Right hindlimb (tissue), 1 donor: ENCODE measurements around the gene TLX2.
"Not testable (repeated sequence)": the region's sequence is repeated elsewhere in the genome, so short reads cannot be mapped to it uniquely, and the experiment has no call there.

Experiments
- DNase-seq: peaks from one replicate; pipeline ENCODE4 v3.0.0-alpha.2; 2018

The TLX2 gene

DNA sequence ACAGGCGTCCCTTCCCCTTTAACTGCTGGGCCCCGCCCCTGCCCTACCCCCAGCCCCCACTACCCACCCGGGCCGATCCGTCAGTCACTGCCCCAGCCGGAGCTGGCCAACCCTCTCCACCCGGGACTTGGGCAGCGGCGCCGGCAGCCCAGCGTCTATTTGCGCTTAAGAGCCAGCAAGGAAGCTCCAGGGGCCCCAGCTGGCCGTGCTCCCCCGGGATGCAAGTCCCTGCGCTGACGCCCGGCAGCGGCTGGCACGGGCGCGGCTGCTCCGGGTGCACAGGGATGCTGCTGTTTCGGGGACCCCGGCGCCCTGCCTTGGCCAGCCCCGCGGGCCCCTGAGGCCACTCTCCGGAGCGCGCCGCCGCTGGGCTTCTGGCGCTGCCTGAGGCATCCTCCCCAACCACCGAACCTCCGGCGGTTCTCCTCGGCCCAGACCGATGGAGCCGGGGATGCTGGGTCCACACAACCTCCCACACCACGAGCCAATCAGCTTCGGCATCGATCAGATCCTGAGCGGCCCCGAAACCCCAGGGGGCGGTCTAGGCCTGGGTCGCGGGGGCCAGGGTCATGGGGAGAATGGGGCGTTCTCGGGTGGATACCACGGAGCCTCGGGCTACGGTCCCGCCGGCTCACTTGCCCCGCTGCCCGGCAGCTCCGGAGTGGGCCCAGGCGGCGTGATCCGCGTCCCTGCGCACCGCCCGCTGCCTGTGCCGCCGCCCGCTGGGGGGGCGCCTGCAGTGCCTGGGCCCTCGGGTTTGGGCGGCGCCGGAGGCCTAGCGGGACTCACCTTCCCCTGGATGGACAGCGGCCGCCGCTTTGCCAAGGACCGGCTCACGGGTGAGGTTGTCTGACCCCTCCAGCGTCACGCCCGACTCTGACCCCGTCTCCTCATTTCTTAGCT is at the start of gene TLX2:
Gene TLX2 (plus strand): TSS at position 83 of the 903 bp plus-strand sequence. CDS start 357 bp downstream, at position 440.
- no peak for DNase-seq

DNA sequence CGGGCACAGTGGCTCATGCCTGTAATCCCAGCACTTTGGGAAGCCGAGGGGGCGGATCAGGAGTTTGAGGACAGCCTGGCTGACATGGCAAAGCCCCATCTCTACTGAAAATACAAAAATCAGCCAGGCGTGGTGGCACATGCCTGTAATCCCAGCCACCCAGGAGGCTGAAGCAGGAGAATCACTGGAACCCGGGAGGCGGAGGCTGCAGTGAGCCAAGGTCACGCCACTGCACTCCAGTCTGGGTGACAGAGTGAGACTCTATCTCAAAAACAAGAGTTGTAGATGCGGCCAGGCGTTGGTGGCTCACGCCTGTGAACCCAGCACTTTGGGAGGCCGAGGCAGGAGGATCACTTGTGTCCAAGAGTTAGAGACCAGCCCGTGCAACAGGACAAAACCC is 43.5 kb upstream of the TLX2 start:
- DNase-seq, result not testable (repeated sequence)

DNA sequence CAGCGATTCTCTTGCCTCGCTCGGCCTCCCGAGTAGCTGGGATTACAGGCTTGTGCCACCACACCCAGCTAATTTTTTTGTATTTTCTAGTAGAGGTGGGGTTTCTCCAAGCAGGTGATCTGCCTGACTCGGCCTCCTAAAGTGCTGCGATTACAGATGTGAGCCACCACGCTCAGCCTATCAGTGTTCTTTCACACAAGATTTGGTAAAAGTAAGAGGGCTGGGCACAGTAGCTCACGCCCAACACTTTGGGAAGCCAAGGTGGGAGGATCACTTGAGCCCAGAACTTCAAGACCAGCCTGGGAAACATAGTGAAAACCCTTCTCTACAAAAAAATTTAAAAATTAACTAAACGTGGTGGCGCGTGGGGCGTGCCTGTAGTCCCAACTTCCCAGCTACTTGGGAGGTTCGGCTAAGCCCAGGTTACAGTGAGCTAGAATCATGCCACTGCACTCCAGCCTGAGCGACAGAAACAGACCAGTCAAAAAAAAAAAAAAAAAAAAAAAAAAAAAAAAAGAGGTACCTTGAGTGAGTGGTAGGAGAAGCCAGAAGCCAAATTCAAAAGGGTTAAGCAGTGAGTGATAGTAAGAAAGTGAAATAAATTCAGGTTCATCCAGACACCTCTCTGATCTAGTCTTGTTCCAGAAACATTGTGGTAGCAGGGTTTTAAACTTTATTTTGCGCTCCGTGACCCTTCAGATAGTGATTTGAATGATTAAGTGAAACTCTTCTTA is 42.8 kb upstream of the TLX2 start:
- DNase-seq, result no peak

DNA sequence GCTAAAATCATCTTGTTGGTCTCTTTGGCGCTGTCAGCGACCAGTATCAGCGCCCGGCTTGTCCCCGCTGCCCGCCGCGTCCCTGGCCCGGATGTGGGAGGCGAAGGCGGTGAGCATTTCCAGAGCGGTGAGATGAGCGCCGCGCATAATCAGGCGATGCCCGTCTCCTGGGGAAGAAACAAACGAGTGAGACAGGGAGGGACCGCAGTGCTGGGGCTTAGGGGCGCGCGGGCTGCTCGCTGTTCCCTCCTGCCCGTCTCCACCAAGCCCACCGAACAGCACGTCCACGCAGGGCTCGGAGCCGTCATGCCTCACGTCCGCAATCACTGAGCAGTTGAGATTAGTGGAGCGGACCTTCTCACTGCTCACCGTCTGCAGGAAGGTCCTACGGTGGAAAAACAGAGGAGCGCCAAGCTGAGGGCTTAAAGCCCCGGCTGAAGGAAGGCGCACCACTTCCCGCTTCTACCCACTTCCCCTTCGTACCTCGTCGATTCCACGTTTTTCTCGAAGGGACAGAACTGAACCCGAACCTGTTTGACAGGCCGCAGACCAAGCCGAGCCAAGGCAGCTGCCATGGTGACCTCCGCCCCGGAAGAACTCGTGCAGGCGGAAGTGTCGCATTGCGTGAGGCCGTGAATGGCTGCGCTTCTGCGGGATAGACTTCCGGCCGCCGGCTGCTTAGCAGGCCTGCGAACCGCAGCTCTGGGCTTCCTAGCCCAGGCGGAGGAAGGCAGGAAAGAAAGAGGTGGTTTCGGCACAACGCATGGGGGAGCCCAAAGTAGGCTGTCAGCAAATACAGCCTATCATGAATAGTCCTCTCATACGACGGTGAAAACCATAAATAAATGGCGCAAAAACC is 41.9 kb upstream of the TLX2 start, which contains the start of gene MRPL53:
Gene MRPL53 (minus strand): TSS at position 595 of the 859 bp plus-strand sequence. CDS start 20 bp downstream, at position 575.
- DNase-seq, result peak; percentile 96

DNA sequence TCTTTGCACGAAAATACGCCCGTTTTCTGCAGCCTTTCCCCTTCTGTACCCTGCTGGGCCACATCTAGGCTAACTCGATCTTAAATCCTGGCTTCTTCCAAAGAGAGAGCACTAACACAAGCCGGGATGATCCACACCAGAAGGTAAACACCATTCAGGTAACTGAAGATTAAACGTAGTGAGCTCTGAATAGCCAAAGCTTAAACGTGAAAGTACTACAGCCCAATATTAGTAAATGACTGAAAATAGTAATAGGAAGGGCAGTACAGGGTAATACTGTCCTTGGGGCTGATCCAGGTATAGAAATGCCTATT is 41.3 kb upstream of the TLX2 start:
- no peak for DNase-seq

DNA sequence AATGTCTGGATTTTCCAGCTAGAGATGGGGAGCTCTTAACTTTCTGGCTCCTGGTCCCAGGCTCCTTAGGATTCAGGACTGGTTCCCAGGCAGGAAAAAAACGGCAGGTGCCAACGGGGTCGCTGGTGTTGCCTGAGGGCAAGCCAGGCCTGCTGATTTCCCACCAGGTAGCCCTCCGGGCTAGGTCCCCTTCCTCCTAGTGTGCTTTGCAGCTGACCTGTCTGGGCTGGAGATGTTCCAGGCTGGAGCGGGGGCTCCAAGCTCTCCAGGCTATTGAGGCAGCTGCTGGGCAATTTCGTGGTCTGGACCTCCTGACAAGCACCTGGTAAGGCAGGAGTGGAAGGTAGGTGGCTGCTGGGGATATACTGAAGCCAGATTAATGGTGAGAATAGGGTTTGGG is 39.8 kb upstream of the TLX2 start:
- DNase-seq, result no peak

DNA sequence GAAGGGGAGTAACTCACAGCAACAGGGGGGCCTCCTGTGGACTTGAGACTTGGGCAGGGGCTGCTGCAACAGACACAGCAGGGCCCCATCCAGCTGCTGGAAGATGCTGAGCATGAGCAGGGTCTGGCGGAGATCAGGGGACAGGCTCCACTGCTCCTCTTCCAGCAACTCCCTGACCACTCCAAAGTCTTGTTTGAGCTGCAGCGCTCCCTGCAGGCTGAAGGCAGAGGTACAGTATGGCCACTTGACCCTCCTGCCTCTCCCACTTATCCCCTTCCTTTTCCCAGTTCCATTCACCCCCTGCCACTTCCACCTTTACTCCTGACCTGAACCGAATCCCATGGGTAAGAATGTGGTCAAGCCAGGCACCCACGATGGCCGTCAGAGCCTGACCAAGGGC is 39.4 kb upstream of the TLX2 start:
- no peak for DNase-seq

DNA sequence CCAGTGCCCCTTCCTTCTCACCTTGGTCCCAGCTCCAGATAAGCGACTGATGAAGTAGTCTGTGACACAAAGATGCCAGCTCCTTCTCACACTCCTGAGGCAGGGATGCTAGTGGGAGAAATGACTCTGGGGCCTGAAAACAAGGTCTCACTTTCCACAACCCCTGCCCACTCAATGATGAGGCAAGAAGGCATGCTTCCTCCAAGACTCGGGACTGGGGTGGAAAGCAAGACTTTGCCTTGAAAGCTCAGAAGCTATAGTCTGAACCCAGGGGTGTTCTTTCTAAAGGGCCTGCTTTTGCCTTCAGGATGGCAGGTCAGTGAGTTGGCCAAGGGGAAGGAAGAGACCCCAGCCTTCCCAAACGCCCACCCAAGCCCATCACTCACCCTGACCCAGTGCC is 32.8 kb upstream of the TLX2 start:
- no peak for DNase-seq

DNA sequence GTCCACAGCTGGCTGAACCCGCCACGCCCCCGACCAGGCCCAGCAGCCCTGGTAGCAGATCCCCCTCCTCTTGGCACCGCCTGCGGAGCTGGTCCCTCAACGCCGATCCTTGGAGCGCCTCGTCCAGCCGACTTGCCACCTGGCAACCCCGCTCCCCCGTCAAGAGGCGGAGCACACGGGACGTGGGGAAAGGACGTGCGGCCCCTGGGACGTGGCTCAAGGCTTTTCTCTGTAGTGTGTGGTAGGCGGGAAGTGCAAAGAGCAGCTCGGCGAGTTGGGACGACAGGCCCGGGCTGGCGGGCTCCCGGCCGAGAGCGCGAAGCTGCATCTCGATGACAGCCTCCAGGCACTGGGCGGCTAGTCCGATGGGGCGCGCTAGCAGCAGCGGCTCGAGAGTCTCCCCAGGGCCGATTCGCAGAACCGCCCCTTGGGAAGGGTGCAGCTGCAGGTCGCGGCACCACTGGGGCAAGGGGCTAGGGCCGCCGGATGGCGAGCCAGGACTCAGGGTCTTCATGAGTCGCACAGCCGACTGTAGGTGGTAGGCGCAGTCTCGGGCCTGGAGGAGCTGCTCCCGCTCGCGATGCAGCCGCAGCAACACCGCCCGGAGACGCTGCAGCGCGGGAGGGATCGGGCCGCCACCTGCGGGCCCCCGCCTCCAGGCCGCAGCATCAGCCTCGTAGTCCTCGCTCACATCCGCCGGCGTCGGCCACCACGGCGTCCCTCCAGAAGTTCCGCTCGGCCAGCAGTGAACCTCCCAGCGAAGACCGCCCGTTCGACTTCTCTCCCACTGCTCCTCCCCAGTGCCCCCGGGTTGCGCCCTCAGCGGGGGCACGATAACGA is 32.1 kb upstream of the TLX2 start:
- DNase-seq, result peak; percentile 41

DNA sequence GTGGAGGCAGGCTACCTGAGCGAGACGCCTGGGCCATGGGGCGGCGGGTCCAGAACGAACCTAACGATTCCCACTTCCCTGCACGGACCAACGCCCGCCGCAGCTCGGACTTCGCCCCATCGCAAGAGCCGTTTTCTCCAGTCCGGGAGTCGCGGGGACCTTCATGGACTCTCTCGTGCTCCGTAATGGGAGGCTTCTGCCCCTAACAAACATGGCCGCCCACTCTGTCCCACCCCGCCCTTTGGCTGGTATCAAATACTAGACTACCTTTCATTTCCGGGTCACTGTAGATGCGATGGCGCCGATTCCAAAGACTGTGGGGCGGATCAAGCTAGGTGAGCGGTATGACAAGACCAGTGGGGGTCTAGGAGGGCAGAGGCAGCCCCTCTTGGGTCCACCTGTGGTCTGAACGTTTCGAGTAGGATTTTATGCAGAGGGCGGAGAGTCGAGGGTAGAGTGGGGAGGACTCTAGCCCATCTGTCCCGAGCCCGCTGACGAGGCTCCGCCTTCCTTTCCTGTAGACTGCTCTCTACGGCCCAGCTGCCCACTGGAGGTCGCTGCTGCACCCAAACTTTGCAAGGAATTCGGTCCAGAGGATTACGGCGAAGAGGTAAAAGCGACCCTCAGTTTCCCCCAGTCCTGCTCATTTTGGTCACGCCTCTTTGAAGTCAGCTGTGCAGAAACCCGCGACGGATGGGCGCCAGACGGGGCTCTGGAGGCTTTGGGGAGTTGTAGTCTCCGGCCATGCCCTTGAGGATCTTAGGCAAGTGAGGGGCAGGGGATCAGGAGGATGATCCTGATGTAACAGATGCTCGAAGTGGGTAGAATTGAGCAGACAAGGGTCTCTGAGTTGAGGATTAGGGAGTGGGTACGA is 31.2 kb upstream of the TLX2 start, which contains the start of the genes CCDC142 and TTC31:
Gene CCDC142 (minus strand): TSS at position 198 of the 874 bp plus-strand sequence. CDS start 161 bp downstream, at position 37.
Gene TTC31 (plus strand): TSS at position 281 of the 874 bp plus-strand sequence. CDS start 15 bp downstream, at position 296.
- peak; percentile 97 for DNase-seq

DNA sequence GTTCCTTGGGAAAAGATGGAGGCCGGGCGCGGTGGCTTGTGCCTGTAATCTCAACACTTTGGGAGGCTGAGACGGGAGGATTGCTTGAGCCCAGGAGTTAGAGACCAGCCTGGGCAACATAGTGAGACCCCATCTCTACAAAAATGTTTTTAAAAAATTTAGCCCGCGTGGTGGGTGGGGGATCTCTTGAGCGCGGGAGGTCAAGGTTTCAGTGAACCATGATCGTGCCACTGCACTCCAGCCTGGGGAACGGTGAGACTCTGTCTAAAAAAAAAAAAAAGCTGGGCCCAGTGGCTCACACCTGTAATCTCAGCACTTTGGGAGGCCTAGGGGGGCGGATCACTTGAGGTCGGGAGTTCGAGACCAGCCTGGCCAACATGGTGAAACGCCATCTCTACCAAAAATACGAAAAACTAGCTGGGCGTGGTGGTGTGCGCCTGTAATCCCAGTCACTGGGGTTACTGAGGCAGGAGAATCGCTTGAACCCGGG is 30.5 kb upstream of the TLX2 start:
- DNase-seq, result not testable (repeated sequence)

DNA sequence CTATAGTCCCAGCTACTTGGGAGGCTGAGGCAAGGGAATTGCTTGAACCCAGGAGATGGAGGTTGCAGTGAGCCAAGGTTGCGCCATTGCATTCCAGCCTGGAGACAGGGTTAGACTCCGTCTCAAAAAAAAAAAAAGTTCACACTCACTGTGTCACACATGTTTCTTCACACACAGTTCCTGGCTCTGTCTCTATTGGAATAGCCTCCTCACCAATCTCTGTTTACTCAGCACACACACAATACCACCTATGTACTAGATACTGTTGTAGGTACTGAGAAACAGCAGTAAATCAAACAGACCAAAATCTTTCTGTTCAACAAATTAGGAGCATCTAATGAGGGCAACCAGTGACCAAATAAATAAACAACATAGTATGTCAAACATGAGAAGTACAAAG is 28.1 kb upstream of the TLX2 start:
- no peak for DNase-seq

DNA sequence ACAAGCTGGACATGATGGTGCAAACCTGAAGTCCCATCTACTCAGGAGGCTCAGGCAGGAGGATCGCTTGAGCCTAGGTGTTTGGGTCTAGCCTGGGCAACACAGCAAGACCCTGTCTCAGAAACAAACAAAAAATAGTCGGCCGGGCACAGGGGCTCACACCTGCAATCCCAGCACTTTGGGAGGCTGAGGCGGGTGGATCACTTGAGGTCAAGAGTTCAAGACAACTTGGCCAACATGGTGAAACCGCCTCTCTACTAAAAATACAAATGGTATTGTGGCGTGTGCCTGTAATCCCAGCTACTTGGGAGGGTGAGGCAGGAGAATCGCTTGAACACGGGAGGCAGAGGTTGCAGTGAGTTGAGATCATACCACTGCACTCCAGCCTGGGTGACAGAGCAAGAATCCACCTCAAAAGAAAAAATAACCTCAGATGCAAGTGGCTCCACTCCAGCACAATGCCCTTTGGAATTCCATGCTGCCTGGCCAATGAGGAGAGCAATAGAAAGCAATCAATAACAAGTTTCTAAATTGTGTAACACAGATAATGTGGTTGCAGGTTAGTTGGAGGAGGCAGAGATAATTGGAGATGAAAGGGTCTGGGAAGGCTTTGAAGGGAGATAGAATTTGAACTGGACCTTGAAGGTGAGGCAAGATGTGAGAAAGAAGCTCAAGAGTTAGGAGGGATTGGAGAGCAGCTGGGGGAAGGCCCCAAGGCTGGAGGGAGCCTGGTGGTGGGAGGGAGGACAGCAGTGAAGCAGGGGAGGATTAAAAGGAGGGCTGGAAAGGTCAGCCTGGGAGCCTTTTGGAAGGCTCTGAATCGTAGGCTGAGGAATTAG is 25.4 kb upstream of the TLX2 start:
- DNase-seq, result no peak

DNA sequence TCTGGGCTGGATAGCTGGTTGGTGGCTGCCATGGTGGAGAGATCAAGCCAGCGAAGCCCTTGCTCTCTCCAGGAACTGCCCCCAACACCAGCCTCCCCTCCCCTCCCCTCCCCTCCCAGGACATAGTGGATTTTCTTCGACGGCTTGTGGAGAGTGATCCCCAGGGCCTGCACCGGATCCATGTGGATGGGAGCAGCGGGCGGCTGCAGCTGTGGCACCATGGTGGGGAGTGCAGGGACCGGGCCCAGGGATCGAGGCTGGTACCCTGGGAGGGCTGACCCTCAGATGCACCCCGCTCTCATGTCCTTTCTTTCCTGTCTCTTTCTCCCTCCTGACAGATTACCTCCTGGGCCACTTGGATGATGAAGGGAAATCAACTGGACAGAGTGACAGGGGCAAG is 24.3 kb upstream of the TLX2 start:
- no peak for DNase-seq

DNA sequence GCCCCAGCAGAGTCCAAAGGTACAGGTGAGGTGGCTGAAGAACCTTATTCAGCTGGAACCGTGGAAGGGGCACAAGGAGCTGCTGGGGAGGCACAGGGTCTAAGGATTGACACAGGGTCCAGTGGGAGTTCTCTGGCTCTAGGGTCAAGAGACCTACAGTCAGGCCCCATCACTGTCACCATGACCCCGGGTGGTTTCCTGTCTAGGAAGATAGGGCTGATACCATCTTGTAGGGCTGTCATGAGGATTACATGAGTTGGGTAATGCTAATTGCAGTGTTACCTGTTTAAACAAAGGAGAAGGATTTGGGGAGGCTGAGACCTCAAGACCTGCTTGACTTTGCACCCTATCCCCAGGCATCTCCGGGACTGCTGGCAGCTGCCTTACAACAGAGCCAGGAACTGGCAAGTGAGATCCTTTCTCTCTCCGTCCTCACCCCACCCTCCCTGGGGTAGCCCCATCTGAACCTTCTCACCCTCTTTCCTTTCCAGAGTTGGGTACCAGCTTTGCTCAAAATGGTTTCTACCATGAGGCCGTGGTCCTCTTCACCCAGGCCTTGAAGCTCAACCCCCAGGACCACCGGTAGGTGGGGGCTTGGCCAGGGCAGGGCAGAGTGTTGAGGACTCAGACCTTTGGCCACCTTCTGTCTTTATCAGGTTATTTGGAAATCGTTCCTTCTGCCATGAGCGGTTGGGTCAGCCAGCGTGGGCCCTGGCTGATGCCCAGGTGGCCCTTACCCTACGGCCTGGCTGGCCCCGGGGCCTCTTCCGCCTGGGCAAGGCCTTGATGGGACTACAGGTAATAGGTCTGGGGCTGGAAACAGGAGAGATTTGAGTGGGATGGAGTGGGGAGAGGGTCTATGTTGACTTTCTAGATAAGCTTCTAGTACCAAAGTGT is 22.4 kb upstream of the TLX2 start:
- DNase-seq, result no peak

DNA sequence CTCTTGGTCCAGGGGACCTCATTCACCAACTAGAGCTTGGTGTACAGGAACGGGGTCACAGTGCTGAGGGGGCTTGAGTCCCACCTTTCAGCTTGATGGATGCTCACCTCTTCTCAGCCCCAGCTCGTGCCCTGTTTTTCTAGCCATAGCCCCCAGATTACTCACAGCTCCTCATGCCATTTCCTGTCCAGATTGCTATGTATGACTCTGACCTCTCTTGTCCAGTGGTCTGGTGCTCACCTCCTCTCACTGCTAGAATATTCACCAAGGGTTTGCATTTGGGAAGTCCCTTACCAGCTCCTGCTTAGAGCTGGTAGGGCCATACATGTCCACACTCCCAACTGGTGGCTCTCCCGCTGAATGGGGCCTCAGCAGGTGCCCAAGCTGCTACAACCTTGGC is 20.7 kb upstream of the TLX2 start:
- DNase-seq, result no peak

DNA sequence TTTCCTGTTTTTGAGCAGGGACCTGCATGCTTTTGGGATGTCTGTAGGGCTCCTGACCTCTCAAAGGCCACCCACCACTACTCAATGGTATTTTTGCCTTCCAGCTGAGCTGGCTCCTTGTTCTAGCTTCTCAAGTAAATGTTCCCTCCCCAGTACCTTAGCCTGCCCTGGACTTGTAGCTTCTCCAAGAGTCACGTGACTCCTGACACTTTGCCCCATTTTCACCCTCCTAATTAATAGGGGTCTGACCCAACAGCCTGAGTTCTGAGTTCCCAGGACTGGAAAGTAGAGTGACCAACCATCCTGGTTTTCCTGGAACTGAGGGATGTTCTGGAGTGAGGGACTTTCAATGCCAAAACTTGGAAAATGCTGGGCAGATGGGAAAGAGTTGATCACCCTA is 18.8 kb upstream of the TLX2 start:
- no peak for DNase-seq

DNA sequence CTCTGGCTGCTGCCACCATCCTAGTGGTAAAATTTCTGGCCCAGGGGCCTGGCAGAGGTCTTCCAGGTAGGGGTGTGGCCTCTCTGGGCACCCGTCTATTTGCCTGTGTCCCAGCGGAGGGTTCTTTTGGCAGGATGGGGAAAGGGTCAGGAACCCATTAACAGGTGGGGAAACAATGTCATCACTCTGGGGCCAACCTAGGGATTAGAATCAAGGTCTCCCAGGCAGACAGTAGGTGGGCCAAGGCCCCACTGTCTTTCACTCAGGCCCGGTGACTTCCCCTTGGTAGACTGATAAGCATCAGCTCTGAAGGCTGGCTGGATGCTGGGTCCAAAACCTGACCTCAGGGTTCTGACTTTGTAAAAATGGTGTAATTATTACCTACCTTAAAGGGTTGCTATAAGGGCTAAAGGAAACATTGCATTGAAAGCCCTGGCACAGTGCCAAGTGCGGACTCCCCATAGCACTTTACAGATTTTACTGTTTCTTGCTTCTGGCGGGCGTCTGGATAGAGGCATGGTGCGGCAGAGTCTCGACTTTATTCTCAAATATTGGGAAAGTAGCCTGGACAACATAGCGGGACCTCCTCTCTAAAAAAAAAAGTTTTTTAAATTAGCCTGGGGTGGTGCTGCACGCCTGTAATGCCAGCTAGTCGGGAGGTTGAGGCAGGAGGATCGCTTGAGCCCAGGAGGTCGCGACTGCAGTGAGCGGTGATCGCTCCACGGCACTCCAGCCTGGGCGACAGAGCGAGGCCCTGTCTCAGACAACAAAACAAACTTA is 17.1 kb upstream of the TLX2 start:
- DNase-seq, result no peak
